ENCODE data around the gene OR1G1.
"Not testable (repeated sequence)": the region's sequence is repeated elsewhere in the genome, so short reads cannot be mapped to it uniquely, and the experiment has no call there.

Gene OR1G1

GRCh38 chr17:3127451-3127850 is at the start of gene OR1G1:
TSS of gene OR1G1 (minus strand) at chr17:3127551. CDS start at chr17:3127551, 0 bp downstream.
- DNase-seq (ENCODE audit: low spot score) = no peak

- no peak for DNase-seq (ENCODE audit: low spot score)
Measured at GRCh38 chr17:3167574-3167973, 40.2 kb upstream of the OR1G1 start.

- no peak for DNase-seq (ENCODE audit: low spot score)
Measured at GRCh38 chr17:3157218-3157617, 29.9 kb upstream of the OR1G1 start.

DNA sequence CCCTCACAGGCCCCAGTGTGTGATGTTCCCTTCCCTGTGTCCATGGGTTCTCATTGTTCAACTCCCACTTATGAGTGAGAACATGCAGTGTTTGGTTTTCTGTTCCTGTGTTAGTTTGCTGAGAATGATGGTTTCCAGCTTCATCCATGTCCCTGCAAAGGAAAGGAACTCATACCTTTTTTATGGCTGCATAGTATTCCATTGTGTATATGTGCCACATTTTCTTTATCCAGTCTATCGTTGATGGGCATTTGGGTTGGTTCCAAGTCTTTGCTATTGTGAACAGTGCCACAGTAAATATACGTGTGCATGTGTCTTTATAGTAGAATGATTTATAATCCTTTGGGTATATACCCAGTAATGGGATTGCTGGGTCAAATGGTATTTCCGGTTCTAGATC is 10.1 kb upstream of the OR1G1 start:
- DNase-seq (ENCODE audit: low spot score) = not testable (repeated sequence)

GRCh38 chr17:3104322-3104721 is 23.0 kb downstream of the OR1G1 start, which contains the start of gene OR1D2:
TSS of gene OR1D2 (minus strand) at chr17:3104422. CDS start at chr17:3092996, 11,426 bp downstream.
- DNase-seq (ENCODE audit: low spot score) = no peak
